ENCODE data around the gene NCAM2.

NCAM2 gene

GRCh38 chr21:21162786-21163185 is 164.6 kb downstream of the NCAM2 start:
- TF ChIP-seq TARDBP (IDR thresholded peaks at IDR 0.05) (no peak), FOXA1 (IDR thresholded peaks at IDR 0.05) (no peak), PKNOX1 (IDR thresholded peaks at IDR 0.05) (no peak), HDGF (IDR thresholded peaks at IDR 0.05; ENCODE audit: borderline replicate concordance) (no peak), LEF1 (IDR thresholded peaks at IDR 0.05; ENCODE audit: borderline replicate concordance) (no peak)
- POLR2A ChIA-PET: no interaction called here
- CTCF ChIA-PET: no interaction called here
- DNase-seq (ENCODE audit: extremely low spot score): no peak

GRCh38 chr21:21163904-21164303 is 165.7 kb downstream of the NCAM2 start:
- peak; percentile 45 for DNase-seq (ENCODE audit: extremely low spot score)
- POLR2A ChIA-PET: no interaction called here
- TF ChIP-seq ZNF384 (IDR thresholded peaks at IDR 0.05): no peak
- TF ChIP-seq FOXM1 (IDR thresholded peaks at IDR 0.05; ENCODE audit: borderline replicate concordance): no peak
- no peak for TF ChIP-seq LEF1 (IDR thresholded peaks at IDR 0.05; ENCODE audit: borderline replicate concordance)
- no peak for TF ChIP-seq FOXK2 (IDR thresholded peaks at IDR 0.05)
- TF ChIP-seq ARNT (IDR thresholded peaks at IDR 0.05): no peak
- no peak for TF ChIP-seq NFRKB (IDR thresholded peaks at IDR 0.05)
- no peak for TF ChIP-seq ELF4 (IDR thresholded peaks at IDR 0.05)

GRCh38 chr21:21165063-21165645 is 166.9 kb downstream of the NCAM2 start:
- no peak for DNase-seq (ENCODE audit: extremely low spot score)
- no peak for TF ChIP-seq ARNT (IDR thresholded peaks at IDR 0.05)
- TF ChIP-seq FOXA1 (IDR thresholded peaks at IDR 0.05): no peak
- POLR2A ChIA-PET: no interaction called here
- CTCF ChIA-PET: no interaction called here

More at GRCh38 chr21:21163904-21164303, 165.7 kb downstream of the NCAM2 start:
- CTCF ChIA-PET: interaction anchor here (0.6 to 1.2 kb wide), 2 partner anchors 74 to 758 kb away, joined by 3 to 4 read pairs; no protein-coding TSS in a partner anchor

- no peak for TF ChIP-seq NFRKB (IDR thresholded peaks at IDR 0.05)
- no peak for DNase-seq (ENCODE audit: extremely low spot score)
- ChIA-PET POLR2A (no interaction called here), CTCF (no interaction called here)
These were observed 176.5 kb downstream of the NCAM2 start for GRCh38 chr21:21174676-21175075.

GRCh38 chr21:21175798-21176334 is 177.7 kb downstream of the NCAM2 start:
- CTCF ChIA-PET: no interaction called here
- POLR2A ChIA-PET: no interaction called here
- TF ChIP-seq TARDBP (IDR thresholded peaks at IDR 0.05) (no peak), LEF1 (IDR thresholded peaks at IDR 0.05; ENCODE audit: borderline replicate concordance) (no peak), HDGF (IDR thresholded peaks at IDR 0.05; ENCODE audit: borderline replicate concordance) (no peak), NFRKB (IDR thresholded peaks at IDR 0.05) (no peak), ARNT (IDR thresholded peaks at IDR 0.05) (no peak), ELF4 (IDR thresholded peaks at IDR 0.05) (no peak), PKNOX1 (IDR thresholded peaks at IDR 0.05) (no peak), BHLHE40 (IDR thresholded peaks at IDR 0.05; ENCODE audit: borderline replicate concordance) (no peak), FOXA1 (IDR thresholded peaks at IDR 0.05) (no peak), SP1 (IDR thresholded peaks at IDR 0.05) (no peak), SUZ12 (IDR thresholded peaks at IDR 0.05) (no peak), FOXM1 (IDR thresholded peaks at IDR 0.05; ENCODE audit: borderline replicate concordance) (no peak), FOXK2 (IDR thresholded peaks at IDR 0.05) (no peak), ZNF384 (IDR thresholded peaks at IDR 0.05) (no peak), CTBP1 (IDR thresholded peaks at IDR 0.05; ENCODE audit: borderline replicate concordance) (no peak), L3MBTL2 (conservative IDR thresholded peaks at IDR 0.05) (no peak)
- DNase-seq (ENCODE audit: extremely low spot score): no peak

- ChIA-PET CTCF (no interaction called here), POLR2A (no interaction called here)
- no peak for TF ChIP-seq SP1 (IDR thresholded peaks at IDR 0.05)
- no peak for TF ChIP-seq FOXA1 (IDR thresholded peaks at IDR 0.05)
- TF ChIP-seq L3MBTL2 (conservative IDR thresholded peaks at IDR 0.05): no peak
- TF ChIP-seq FOXK2 (IDR thresholded peaks at IDR 0.05): no peak
- no peak for DNase-seq (ENCODE audit: extremely low spot score)
These were observed 179.3 kb downstream of the NCAM2 start for GRCh38 chr21:21177353-21177986.

- DNase-seq (ENCODE audit: extremely low spot score): no peak
- ChIA-PET POLR2A (no interaction called here), CTCF (no interaction called here)
- TF ChIP-seq ARNT (IDR thresholded peaks at IDR 0.05): no peak
These were observed 181.6 kb downstream of the NCAM2 start for GRCh38 chr21:21179619-21180298.
